SK-MEL-5 (cell line): ENCODE data around the gene GJA9. TPM values are rescaled to one million over a fixed set of nuclear protein-coding genes. Genes with fewer than 3 reads are reported as not detected.
"Not testable (repeated sequence)": the region's sequence is repeated elsewhere in the genome, so short reads cannot be mapped to it uniquely, and the experiment has no call there.

Experiments used
- DNase-seq: peaks from one replicate; pipeline ENCODE4 v3.0.0-alpha.2; 2016; ENCODE audit warnings: low read depth, low spot score
- in situ Hi-C: cut with HindIII; loops from 2 replicates; pipeline ENCODE4 v1.10.0; 2016; ENCODE audit warnings: low sequenced_read_pairs, high pct_unique_total_duplicates, low pct_unique_long_range_greater_than_20kb
- polyA plus RNA-seq, 2 experiments: library from polyadenylated mRNA; depleted of rRNA; stranded (reverse); fragments of >200 nt; gene quantifications; 2 replicates each; pipeline ENCODE4 v1.2.3, GENCODE V29; 2015
- total RNA-seq: library from RNA; depleted of rRNA; stranded (reverse); fragments of >200 nt; shearing (Covaris generic); gene quantifications from 2 replicates; pipeline ENCODE4 v1.2.3, GENCODE V29; 2014; rRNA removed

GJA9 gene
- not detected in 2 replicates for total RNA-seq
- not detected in 2 replicates for polyA plus RNA-seq (2015; cell fraction: cytosol; rRNA removed)
- polyA plus RNA-seq (2015; cell fraction: nucleus; rRNA removed): not detected in 2 replicates

DNA sequence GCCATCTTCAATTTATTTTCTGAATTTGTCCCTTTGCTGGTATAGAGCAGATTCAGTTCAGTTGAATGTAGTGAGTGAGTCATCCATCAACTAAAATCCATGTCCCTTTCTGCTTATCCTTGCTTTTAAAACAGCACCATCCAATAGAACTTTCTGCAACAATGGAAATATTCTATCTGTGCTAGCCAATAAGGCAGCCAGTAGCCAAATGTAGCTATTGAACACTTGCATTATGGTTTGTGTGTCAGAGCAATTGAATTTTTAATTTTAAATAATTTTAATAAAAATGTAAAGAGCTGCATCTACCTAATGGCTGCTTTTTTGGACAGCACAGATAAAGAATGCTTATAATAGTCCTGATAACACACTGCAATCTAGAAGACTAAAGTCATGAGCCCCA, at the start of gene GJA9:
TSS of gene GJA9 (minus strand) at position 101 of the 400 bp plus-strand sequence. CDS start 5,489 bp downstream, outside the sequence.
- no peak for DNase-seq
- in situ Hi-C loops: no loop called here

DNA sequence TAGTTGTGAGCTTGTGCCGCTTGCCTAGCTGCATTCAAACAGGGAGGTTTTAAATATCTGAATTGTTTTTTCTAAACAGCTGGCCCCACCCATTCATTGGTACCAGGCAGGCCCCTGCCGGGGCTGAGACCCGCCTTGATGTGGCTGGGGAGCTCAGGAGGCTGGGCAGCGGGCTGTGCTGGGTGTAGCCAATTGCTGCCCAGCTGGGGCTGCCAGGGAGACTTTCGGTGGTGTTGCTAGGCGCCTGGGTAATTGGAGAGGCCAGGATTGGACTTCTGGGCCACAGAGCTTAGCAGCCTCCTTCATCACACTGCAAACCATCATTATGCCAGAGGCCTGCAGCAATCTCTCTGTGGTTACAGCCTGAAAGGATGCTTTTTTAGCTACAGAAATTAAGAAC, 48.1 kb upstream of the GJA9 start:
- DNase-seq: peak; percentile 18

DNA sequence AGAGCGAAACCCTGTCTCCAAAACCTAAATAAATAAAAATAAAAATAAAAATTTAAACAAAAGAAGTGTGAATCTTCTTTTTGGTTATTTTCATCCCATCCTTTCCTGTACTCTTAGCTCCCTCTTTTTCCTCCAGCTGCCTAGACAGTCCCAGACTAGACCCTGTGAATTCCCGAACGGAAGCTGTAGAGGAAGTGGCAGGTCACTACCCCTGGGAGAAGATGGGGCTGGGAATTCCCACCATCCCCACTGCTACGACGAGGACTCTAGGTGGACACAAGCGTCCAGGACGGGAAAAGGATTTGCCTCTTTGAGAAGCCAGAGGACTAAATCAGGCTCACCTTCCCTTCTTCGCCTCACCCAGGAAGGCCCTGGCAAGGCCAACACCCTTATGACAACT, 47.7 kb upstream of the GJA9 start:
- DNase-seq: no peak
- in situ Hi-C loops: no loop called here

More for the DNA sequence above, 48.1 kb upstream of the GJA9 start:
- in situ Hi-C loops: no loop called here

DNA sequence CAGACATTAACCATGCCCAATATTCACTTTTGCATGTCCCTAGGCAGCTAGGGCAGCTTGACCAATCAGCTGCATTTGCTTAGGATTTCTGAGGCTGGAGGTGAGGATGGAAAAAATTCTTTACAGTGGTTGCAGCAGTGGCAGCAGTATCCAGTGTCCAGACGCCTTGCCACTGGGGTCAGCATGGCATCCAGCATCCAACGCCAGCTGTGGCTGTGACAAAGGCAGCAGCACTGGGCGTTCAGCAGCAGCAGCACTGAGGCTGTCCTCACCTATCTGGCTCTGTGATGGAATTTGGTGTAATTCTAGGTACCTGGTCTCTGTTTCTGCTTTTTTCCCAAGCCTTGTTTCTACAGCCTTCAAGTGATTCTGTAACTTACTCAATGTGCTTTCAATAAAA, 44.7 kb upstream of the GJA9 start:
- in situ Hi-C loops: no loop called here
- DNase-seq: no peak

DNA sequence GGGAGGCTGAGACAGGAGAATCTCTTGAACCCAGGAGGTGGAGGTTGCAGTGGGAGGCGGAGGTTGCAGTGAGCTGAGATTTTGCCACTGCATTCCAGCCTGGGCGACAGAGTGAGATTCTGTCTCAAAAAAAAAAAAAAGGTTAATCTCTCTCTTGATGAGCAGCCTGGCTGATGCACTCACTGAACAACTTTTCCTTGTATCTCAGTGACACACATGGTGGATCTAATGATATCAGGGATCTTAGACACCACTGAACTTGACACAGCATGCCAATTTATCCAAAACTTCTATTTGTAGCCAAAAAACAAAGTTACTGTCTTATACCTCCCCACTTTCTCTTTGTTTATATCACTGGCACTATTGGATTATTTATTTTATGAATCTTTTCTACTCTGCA, 44.0 kb upstream of the GJA9 start:
- DNase-seq: no peak
- in situ Hi-C loops: no loop called here

DNA sequence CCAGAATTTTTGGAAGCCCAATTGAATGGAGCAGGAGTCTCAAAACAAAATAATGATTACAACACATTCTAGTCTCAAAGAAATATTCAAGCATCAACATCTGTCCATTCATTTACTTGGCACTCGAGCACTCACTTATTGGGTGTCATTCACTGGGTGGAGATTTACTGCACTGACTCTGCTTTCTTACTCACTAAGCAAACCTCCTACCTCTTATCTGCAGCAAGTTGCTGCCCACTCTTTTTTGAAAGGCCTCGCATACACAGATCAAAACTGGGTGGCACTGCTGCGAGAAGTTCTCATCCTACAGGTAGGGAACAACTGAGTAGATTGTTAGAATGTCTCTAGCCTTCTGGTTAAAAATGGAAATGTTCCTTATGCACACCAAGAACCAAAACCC, 42.2 kb upstream of the GJA9 start:
- DNase-seq: no peak
- in situ Hi-C loops: no loop called here

DNA sequence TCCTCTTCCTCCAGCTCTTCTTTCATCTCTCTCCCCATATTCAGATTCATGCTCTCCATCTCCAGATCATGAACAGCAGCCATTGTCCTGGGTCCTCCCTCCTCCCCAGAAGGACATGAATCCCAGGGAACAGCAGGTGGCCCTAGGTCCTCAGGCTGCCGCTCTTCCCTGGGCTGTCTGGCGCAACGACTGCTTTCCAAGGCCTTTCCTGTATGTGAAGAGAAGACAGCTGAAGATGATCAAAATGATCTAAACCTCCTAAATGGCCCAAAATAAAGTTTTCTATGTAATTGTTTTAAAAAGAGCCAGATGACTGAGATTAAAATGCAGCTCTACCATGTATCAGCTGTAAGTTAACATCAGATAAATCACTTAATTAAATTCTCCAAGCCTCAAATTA, 37.7 kb upstream of the GJA9 start:
- in situ Hi-C loops: no loop called here
- peak; percentile 9 for DNase-seq

DNA sequence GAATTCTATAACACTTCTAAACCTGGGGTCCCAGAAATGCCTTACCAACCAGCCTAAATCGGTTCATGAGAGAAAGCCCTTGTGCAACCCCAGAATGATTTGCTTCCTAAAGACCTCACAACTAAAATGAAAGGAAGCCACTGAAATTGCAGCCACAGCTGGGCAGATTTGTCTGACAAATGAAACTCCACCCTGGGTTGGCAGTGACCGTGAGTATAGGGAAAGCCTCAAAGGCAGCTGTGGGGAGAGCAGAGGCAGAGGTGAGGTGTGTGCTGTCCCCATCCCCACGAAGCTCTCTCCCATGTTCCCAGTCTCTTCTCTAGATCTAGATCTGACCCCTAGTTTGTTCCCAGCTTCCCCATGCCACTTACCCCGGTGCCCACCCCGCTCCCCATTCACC, 37.2 kb upstream of the GJA9 start:
- in situ Hi-C loops: no loop called here
- no peak for DNase-seq

DNA sequence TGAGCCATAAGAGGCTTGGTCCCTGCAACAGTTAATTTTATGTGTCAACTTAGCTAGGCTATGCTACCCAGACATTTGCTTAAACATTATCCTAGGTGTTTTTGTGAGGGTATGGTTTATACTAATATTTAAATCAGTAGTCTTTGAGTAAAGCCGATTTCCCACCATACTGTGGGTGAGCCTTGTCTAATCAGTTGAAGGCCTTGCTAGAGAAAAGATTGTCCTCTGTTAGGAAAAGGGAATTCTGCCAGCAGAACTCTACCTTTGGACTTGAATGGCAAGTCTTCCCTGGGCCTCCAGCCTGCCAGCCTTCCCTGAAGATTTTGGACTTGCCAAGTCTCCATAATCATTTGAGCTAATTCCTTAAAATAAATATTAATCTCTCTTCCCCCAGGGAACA, 36.4 kb upstream of the GJA9 start:
- no peak for DNase-seq
- in situ Hi-C loops: no loop called here

DNA sequence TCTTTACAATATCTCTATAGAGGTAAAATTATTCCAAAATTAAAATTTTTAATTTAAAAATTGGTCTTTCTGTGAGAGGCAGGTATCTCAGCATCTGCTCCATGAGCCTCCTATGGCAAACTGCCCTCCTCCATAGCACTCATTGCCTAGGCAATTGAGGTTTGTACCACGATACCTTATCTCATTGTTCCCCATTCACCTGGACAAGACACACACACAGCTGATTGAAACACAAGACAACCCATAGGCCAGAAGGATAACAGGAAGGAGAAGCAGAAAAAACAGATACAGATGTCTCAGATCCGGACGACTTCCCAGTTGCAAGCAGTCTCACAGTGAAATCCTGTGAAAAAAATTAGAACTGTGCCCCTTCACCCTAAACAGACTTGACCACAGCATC, 36.0 kb upstream of the GJA9 start:
- in situ Hi-C loops: no loop called here
- no peak for DNase-seq

DNA sequence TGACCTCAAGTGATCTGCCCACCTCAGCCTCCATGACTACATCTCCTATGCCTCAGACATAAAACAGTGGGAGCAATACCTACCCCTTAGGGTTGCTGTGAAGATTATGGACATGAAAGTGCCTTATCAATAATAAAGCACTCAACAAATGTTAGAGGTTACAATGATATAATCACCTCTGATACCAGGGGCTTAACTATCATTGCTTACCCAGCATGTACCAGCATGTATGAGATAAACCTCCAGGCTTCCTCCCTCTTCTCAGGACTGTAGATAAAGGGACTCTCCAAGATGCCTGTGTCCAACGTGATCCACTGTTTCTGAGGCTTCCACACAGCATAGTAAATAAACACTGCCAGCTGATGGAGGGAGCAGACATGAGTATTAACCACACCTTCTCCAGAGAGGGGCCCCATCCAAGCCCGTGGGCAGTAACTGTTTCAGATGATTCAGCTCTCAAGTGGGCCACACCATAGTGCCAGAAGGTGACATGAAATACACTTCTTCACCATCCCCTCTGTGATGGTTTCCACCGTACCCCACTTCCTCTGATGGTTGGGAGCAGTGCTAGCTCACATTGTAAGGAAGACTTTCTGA, 34.1 kb upstream of the GJA9 start:
- no peak for DNase-seq
- in situ Hi-C loops: no loop called here

DNA sequence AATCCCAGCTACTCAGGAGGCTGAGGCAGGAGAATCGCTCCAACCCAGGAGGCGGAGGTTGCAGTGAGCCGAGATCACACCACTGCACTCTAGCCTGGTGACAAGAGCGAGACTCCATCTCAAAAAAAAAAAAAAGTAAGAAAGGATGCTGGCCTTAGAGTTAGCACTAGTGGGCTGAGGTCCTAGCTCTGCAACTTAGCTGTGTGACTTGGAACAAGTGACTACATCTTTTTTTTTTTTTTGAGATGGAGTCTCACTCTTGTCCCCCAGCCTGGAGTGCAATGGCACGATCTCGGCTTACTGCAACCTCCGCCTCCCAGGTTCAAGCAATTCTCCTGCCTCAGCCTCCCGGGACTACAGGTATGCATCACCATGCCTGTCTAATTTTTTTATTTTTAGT, 33.5 kb upstream of the GJA9 start:
- in situ Hi-C loops, DNase-seq: not testable (repeated sequence)

DNA sequence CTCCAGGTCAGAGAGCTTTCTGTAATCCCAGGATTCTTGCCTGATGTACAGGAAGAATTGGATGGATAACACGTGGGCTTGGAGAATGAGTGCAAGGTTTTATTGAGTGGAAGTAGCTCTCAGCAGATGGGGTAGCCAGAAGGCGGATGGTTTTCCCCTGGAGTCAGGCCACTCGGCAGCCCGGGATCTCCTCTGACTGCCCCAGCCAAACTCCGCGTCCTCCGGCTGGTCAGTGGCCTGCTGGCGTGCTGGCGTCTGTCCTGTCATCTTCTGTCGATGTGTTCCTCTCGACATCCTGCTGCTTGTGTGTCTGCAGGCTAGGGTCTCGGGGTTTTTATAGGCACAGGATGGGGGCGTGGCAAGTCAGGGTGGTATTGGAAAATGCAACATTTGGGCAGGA, 27.4 kb upstream of the GJA9 start:
- in situ Hi-C loops: no loop called here
- no peak for DNase-seq

DNA sequence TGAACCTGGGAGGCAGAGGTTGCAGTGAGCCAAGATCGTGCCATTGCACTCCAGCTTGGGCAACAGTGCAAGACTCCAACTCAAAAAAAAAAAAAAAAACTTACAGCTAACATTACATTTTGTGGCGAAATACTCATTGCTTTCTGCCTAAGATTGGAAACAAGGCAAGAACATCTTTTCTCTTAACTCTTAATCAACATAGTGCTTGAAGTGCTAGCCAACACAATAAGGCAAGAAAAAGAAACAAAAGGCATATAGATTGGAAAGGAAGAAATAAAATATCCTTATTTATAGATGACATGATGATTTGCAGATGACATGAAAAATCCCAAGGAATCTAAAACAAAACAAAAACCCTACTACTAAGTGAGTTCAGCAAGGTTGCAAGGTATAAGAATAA, 24.6 kb upstream of the GJA9 start:
- in situ Hi-C loops: no loop called here
- no peak for DNase-seq

DNA sequence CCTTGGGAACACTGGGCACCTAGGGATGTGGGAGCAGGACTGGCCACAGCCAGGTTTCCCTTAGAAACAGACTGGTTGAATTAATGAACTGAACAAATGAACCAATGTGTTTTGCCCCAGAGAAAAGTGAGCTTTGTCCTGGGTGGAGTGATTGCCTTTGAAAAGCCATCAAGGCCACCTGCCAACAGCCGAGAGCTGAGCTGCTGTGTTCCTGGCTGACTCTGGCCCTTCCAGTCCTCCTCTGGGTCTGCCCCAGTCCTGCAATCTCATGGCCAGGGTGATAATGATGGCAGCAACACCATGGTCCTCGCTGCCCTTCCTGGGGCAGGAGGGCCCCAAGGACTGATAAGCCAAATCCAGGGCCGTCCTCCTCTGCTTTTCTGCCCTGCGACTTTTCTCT, 18.2 kb upstream of the GJA9 start:
- in situ Hi-C loops: no loop called here
- DNase-seq: no peak

DNA sequence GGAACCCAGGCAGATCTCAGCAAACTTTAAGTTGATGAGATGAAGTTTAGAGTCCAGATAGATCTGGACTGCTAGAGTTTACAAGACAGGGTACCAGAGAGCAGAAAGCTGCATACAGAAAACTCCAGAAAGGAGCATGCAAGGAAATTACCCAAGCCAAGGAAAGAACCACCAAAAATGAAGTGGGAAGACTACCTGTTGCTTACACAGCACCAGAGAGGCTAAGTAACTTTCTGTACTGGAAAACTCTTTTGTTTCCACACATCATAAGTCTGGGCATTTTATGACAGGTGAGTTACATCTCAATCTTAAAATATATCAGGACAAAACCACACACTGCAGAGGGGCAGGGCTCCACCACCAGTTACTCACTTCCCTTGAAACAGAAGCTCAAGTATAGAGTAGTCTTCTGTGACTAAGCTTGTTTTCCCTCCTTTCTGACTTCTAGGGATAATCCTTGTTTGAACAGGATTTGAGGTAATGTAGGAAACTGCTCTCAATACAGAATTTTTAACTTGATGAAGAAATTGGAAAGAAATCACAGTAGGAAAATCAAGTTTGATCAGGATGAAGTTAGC, 17.4 kb upstream of the GJA9 start:
- in situ Hi-C loops: no loop called here
- no peak for DNase-seq

DNA sequence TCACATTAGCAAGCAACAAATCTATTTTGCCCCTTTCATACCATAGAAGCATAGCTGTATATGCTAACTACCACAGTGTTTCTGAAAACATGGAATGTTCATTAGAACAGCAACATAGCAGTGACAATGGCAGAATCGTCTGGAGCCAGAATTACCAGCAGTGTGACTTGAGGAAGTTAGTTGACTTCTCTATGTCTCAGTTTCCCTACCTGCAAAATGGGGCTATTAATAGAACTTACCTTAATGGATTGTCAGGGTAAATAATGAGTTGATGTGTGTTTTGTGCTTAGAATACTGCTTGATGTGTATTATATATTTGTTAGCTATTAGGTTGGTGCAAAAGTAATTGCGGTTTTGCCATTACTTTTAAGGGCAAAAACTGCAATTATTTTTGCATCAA, 14.8 kb upstream of the GJA9 start:
- DNase-seq: no peak
- in situ Hi-C loops: no loop called here

DNA sequence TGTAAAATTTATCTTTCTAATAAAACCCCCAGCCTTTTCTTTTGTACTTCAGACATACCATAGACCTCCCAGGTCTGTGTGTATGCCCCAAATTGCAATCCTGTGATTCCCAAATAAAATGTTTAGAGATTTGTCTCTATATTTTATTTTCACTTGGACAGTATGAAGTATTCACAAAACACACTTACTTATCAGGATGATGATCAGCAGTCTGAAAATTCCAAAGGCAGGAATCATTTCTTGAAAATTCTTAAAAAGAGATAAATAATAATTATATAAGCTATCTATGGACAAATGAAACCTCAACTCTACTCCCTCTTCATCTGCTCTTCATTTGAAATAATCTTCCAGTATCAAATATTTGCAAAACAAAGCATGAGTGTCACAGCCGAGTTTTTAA, 11.6 kb upstream of the GJA9 start:
- in situ Hi-C loops: no loop called here
- DNase-seq: no peak

DNA sequence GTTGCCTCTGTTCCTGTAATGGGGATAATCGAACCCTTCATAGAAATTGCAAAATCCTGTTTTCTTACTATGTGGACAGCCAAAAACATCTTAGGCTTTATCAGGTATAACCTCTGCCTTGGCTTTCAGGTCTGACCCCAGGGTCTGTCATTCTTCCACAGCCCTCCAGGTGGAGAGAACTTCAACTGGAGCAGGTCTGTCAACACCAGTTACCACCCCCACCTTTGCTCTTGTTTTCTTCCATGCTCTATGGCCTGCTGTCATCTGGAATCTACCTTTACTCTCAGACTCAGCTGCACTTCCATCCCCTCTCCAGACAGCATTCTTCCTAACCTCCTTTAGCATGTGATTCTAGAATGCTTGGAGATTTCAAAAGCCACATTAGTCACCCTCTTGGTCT, 10.4 kb upstream of the GJA9 start:
- in situ Hi-C loops: no loop called here
- peak; percentile 9 for DNase-seq

DNA sequence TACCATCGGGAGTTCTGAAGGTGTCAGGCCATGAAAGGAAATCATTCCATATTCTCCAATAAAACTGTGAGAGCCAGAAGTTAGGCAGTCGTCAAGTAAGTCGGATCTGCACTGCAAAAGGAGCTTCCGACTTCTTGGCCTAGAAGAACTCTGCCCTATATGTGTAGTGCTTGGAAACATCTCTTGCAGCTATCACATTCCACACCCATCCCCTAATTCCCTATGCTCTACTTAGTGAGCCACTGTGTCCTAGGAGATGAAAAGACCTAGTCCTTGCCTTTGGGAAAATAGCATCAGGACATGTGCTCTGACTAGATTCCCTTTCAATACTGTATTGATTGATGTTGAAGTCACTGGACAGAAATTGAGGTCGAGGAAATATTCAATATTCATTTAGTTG, 8.2 kb upstream of the GJA9 start:
- in situ Hi-C loops: no loop called here
- DNase-seq: no peak
